SK-N-SH (cell line): ENCODE data around the gene SORCS3. TPM values are rescaled to one million over a fixed set of nuclear protein-coding genes. Genes with fewer than 3 reads are reported as not detected.

ENCODE experiments used
- CTCF ChIA-PET: fragments of 300-600, 350-600 bp; formaldehyde crosslinking; extraction: SDS; loops from one replicate; lab custom pipeline; 2021; lab: Yijun Ruan, JAX
- POLR2A ChIA-PET: fragments of 350-600 bp; sonication (Branson Sonifier 250); formaldehyde crosslinking; extraction: SDS; loops from one replicate; lab custom pipeline; 2020; ENCODE audit warnings: antibody characterized with exemption, inconsistent platforms; lab: Yijun Ruan, JAX
- DNase-seq: peaks from one replicate; pipeline ENCODE4 v3.0.0; 2012
- H2AFZ ChIP-seq: fragments of 200-600 bp; sonication (generic); 2 replicates; pipeline ENCODE4 v1.8.1; 2016; ENCODE audit warnings: antibody characterized with exemption, mild to moderate bottlenecking, low read depth
- H3F3A ChIP-seq: fragments of 200-600 bp; sonication (generic); replicated peaks from 2 replicates; pipeline ENCODE3; 2016; ENCODE audit warnings: antibody characterized with exemption, mild to moderate bottlenecking; ENCODE audit not compliant: insufficient read depth
- H3K27ac ChIP-seq, 2 experiments: fragments of 200-500 bp in 1 of 2; fragments of 200-600 bp in 1 of 2; sonication (Bioruptor generic) in 1 of 2; sonication (generic), shearing (Covaris generic) in 1 of 2; 2 replicates each; pipeline versions ENCODE4 v1.5.1 to v1.6.1; 2014 to 2016; ENCODE audit warnings: low read depth in 2 of 2, inconsistent platforms in 1 of 2, low read length in 1 of 2, mild to moderate bottlenecking in 1 of 2, mixed read lengths in 1 of 2
- H3K27me3 ChIP-seq: fragments of 200-600 bp; sonication (generic), shearing (Covaris generic); 2 replicates; pipeline ENCODE4 v1.6.1; 2016; ENCODE audit warnings: mixed run types; ENCODE audit not compliant: insufficient read depth
- H3K36me3 ChIP-seq, 2 experiments: fragments of 200-500 bp in 1 of 2; fragments of 200-600 bp in 1 of 2; sonication (Bioruptor generic) in 1 of 2; sonication (generic) in 1 of 2; replicated peaks in 1 of 2; 2 replicates each; pipeline versions ENCODE3 to v1.5.1; 2014 to 2016; ENCODE audit warnings: low read length in 1 of 2, mild to moderate bottlenecking in 1 of 2; ENCODE audit not compliant: insufficient read depth in 2 of 2, control insufficient read depth in 1 of 2
- H3K4me1 ChIP-seq, 2 experiments: fragments of 200-500 bp in 1 of 2; fragments of 200-600 bp in 1 of 2; sonication (Bioruptor generic) in 1 of 2; sonication (generic), shearing (Covaris generic) in 1 of 2; 2 replicates each; pipeline versions ENCODE4 v1.5.1 to v1.6.1; 2014 to 2016; ENCODE audit warnings: low read depth in 1 of 2, low read length in 1 of 2, mixed run types in 1 of 2; ENCODE audit not compliant: insufficient read depth in 2 of 2, control insufficient read depth in 1 of 2
- H3K4me2 ChIP-seq: fragments of 200-600 bp; sonication (generic), shearing (Covaris generic); 2 replicates; pipeline ENCODE4 v1.6.1; 2017; ENCODE audit warnings: mixed run types
- H3K4me3 ChIP-seq, 2 experiments: fragments of 200-500 bp in 1 of 2; fragments of 200-600 bp in 1 of 2; sonication (Bioruptor generic) in 1 of 2; sonication (generic), shearing (Covaris generic) in 1 of 2; 2 replicates each; pipeline versions ENCODE4 v1.5.1 to v1.8.1; 2014 to 2016; ENCODE audit warnings: low read depth in 2 of 2, inconsistent platforms in 1 of 2, low read length in 1 of 2, mild to moderate bottlenecking in 1 of 2, mixed read lengths in 1 of 2, moderate library complexity in 1 of 2
- H3K79me2 ChIP-seq: fragments of 200-600 bp; sonication (generic); 2 replicates; pipeline ENCODE4 v1.8.1; 2017; ENCODE audit warnings: mild to moderate bottlenecking; ENCODE audit not compliant: insufficient read depth
- H3K9ac ChIP-seq: fragments of 200-600 bp; sonication (generic); 2 replicates; pipeline ENCODE4 v1.6.1; 2017; ENCODE audit warnings: mixed run types
- H3K9me2 ChIP-seq: fragments of 200-600 bp; sonication (generic); 2 replicates; pipeline ENCODE4 v1.6.1; 2017; ENCODE audit warnings: mixed run types
- H3K9me3 ChIP-seq: fragments of 200-600 bp; sonication (generic); 2 replicates; pipeline ENCODE4 v1.6.1; 2017; ENCODE audit warnings: mixed run types, mild to moderate bottlenecking, moderate library complexity
- H4K20me1 ChIP-seq: fragments of 200-600 bp; sonication (generic); 2 replicates; pipeline ENCODE4 v1.6.1; 2017; ENCODE audit warnings: mild to moderate bottlenecking, mixed run types; ENCODE audit not compliant: insufficient read depth
- CHD2 ChIP-seq: fragments of 150-350 bp; IDR thresholded peaks from 2 replicates; pipeline ENCODE4 v1.6.1; 2018; ENCODE audit warnings: low read length; ENCODE audit not compliant: partially characterized antibody
- ELF1 ChIP-seq: IDR thresholded peaks from 2 replicates; pipeline ENCODE4 v1.4.0; 2012
- EZH2phosphoT487 ChIP-seq: fragments of 200-600 bp; sonication (generic); IDR thresholded peaks from 2 replicates; pipeline ENCODE4 v1.6.1; 2017; ENCODE audit warnings: low read depth, mixed run types, mild to moderate bottlenecking, antibody characterized with exemption, moderate library complexity, borderline replicate concordance
- FOSL2 ChIP-seq: IDR thresholded peaks from 2 replicates; pipeline ENCODE4 v1.4.0; 2012; ENCODE audit warnings: low read depth, mild to moderate bottlenecking, moderate library complexity, borderline replicate concordance
- GATA2 ChIP-seq: sonication (generic); formaldehyde crosslinking; IDR thresholded peaks from 2 replicates; pipeline ENCODE4 v1.5.0; 2020; ENCODE audit warnings: mild to moderate bottlenecking, missing genetic modification reagents
- MEF2A ChIP-seq: IDR thresholded peaks from 2 replicates; pipeline ENCODE4 v1.4.0; 2012; ENCODE audit warnings: low read depth, borderline replicate concordance
- RCOR1 ChIP-seq: fragments of 150-350 bp; IDR thresholded peaks from 2 replicates; pipeline ENCODE4 v1.6.1; 2017; ENCODE audit warnings: antibody characterized with exemption, low read length
- WGBS: methylation state at CpG from one replicate; pipeline ENCODE4 v1.1.6; 2017; ENCODE audit warnings: low lambda C conversion rate; 5-methylcytosine and 5-hydroxymethylcytosine counted together
- polyA plus RNA-seq, 3 experiments: library from polyadenylated mRNA; depleted of rRNA; stranded (reverse); fragments of >200 nt; gene quantifications; 2 replicates each; pipeline ENCODE4 v1.2.3, GENCODE V29; 2012
- TF ChIP-seq, protein P1 (sequence below): fragments of 150-350 bp; IDR thresholded peaks from 2 replicates; pipeline ENCODE4 v1.6.1; 2017; ENCODE audit warnings: antibody characterized with exemption, low read length, low read depth, borderline replicate concordance
- TF ChIP-seq, protein P2 (sequence below): fragments of 200-600 bp; sonication (generic); IDR thresholded peaks from 2 replicates; pipeline ENCODE4 v1.6.1; 2017; ENCODE audit warnings: antibody characterized with exemption, mild to moderate bottlenecking, moderate library complexity
- TF ChIP-seq, protein P3 (sequence below): IDR thresholded peaks from 2 replicates; pipeline ENCODE4 v1.4.0; 2012; ENCODE audit warnings: low read depth

The SORCS3 gene
- polyA plus RNA-seq, 1 of the 3 experiments (the other 2 are of a cell fraction), result not detected

DNA sequence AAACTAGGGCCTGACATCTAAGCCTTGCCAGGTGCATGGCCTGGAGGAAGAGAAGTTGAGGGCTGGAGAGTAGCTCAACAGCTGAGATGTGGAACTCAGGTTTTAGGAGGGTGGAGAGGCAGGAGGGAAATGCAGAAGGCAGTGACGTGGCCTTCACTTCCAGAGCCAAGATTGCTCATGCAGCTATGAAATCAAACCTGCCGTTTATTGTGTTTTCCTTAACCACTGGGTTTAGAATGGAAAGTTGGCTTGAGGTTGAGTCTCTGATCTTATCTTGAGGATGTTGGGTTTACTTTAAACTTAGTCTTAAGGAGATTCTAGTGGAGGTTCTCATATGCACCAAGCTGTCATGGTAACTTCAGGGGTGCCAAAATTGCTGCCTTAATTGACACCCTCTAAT, 178.6 kb downstream of the SORCS3 start:
- no peaks in the 10 kb centered on the region for H3K4me1 ChIP-seq
- H3K27me3 ChIP-seq, result no peaks in the 10 kb centered on the region
- no peaks in the 10 kb centered on the region for H3K9me3 ChIP-seq
- H2AFZ ChIP-seq, result no peak overlapping the region
- no peaks in the 10 kb centered on the region for H3K79me2 ChIP-seq
- no peaks in the 10 kb centered on the region for H3K9me2 ChIP-seq
- ChIA-PET POLR2A (no interaction called here), CTCF (no interaction called here)
- H3K27ac ChIP-seq, result no peak overlapping the region
- 24% methylated on average over 2 of the region's 2 CpGs for WGBS
- H3K4me3 ChIP-seq, result no peak overlapping the region
- no peak for TF ChIP-seq CHD2
- no peaks in the 10 kb centered on the region for H4K20me1 ChIP-seq
- H3K36me3 ChIP-seq, result no peaks in the 10 kb centered on the region
- no peak overlapping the region for H3K4me2 ChIP-seq
- no peaks in the 10 kb centered on the region for H3F3A ChIP-seq
- no peak for DNase-seq
- H3K9ac ChIP-seq, result no peak overlapping the region

DNA sequence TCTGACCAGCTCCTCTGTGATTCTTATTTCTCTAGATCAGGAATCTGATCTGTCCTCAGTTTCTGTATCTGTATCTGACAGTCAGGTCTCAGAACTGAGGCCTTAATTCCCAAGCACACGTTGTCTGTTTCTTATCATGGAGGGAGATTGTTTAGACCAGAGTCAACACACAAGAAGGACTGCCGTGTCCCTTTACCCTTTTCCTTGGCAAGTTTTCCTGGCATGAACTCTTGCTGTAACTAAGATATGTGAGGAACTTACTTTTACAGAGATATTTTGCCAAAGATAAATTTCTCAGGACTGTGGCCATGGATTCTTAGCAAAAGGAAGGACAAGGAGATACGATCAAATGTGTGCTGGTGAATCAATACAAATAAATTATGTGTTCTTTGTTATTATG, 181.0 kb downstream of the SORCS3 start:
- H3K79me2 ChIP-seq, result no peaks in the 10 kb centered on the region
- no peaks in the 10 kb centered on the region for H3K36me3 ChIP-seq
- no peak overlapping the region for H3K27ac ChIP-seq
- no peaks in the 10 kb centered on the region for H3F3A ChIP-seq
- no peak overlapping the region for H3K9ac ChIP-seq
- no peak overlapping the region for H3K4me2 ChIP-seq
- ChIA-PET POLR2A (no interaction called here), CTCF (no interaction called here)
- no peaks in the 10 kb centered on the region for H3K9me2 ChIP-seq
- H3K27me3 ChIP-seq, result no peaks in the 10 kb centered on the region
- DNase-seq, result no peak
- no peak overlapping the region for H2AFZ ChIP-seq
- 11% methylated on average over 3 of the region's 3 CpGs for WGBS
- TF ChIP-seq, protein P1, sequence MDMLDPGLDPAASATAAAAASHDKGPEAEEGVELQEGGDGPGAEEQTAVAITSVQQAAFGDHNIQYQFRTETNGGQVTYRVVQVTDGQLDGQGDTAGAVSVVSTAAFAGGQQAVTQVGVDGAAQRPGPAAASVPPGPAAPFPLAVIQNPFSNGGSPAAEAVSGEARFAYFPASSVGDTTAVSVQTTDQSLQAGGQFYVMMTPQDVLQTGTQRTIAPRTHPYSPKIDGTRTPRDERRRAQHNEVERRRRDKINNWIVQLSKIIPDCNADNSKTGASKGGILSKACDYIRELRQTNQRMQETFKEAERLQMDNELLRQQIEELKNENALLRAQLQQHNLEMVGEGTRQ, result no peak
- TF ChIP-seq EZH2phosphoT487 (no peak), ELF1 (no peak), GATA2 (CRISPR knock-in tag) (no peak), MEF2A (no peak), FOSL2 (no peak), RCOR1 (no peak)
- TF ChIP-seq, protein P2, sequence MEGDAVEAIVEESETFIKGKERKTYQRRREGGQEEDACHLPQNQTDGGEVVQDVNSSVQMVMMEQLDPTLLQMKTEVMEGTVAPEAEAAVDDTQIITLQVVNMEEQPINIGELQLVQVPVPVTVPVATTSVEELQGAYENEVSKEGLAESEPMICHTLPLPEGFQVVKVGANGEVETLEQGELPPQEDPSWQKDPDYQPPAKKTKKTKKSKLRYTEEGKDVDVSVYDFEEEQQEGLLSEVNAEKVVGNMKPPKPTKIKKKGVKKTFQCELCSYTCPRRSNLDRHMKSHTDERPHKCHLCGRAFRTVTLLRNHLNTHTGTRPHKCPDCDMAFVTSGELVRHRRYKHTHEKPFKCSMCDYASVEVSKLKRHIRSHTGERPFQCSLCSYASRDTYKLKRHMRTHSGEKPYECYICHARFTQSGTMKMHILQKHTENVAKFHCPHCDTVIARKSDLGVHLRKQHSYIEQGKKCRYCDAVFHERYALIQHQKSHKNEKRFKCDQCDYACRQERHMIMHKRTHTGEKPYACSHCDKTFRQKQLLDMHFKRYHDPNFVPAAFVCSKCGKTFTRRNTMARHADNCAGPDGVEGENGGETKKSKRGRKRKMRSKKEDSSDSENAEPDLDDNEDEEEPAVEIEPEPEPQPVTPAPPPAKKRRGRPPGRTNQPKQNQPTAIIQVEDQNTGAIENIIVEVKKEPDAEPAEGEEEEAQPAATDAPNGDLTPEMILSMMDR, result no peak
- TF ChIP-seq, protein P3, sequence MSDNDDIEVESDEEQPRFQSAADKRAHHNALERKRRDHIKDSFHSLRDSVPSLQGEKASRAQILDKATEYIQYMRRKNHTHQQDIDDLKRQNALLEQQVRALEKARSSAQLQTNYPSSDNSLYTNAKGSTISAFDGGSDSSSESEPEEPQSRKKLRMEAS, result no peak
- no peaks in the 10 kb centered on the region for H4K20me1 ChIP-seq
- H3K9me3 ChIP-seq, result no peaks in the 10 kb centered on the region
- H3K4me3 ChIP-seq, result no peak overlapping the region
- no peaks in the 10 kb centered on the region for H3K4me1 ChIP-seq
